Chondrocyte (in vitro differentiated cells): ENCODE results near the gene PPP6R2. TPM values are rescaled to one million over a fixed set of nuclear protein-coding genes. Genes with fewer than 3 reads are reported as not detected.

ENCODE experiments used
- DNase-seq: peaks from one replicate; pipeline ENCODE4 v3.0.0; 2021; ENCODE audit warnings: mixed read lengths, low spot score
- H3K27ac Mint-ChIP-seq: one replicate; pipeline ENCODE4 v1.8.0; 2021; ENCODE audit warnings: mild to moderate bottlenecking, moderate library complexity, mixed read lengths; ENCODE audit not compliant: unreplicated experiment
- H3K27me3 Mint-ChIP-seq: 2 replicates; pipeline ENCODE4 v1.8.0; 2021; ENCODE audit warnings: low read depth, mixed read lengths
- H3K36me3 Mint-ChIP-seq: 2 replicates; pipeline ENCODE4 v1.8.0; 2021; ENCODE audit warnings: low read depth, mixed read lengths
- H3K4me1 Mint-ChIP-seq: 2 replicates; pipeline ENCODE4 v1.8.0; 2021; ENCODE audit warnings: low read depth, mild to moderate bottlenecking, mixed read lengths
- H3K4me3 Mint-ChIP-seq: one replicate; pipeline ENCODE4 v1.8.0; 2021; ENCODE audit warnings: mild to moderate bottlenecking, moderate library complexity, mixed read lengths; ENCODE audit not compliant: unreplicated experiment
- H3K9me3 Mint-ChIP-seq: 2 replicates; pipeline ENCODE4 v1.8.0; 2021; ENCODE audit warnings: low read depth, mixed read lengths
- CTCF ChIP-seq: fragments of 200-600 bp; sonication (generic); IDR thresholded peaks from 2 replicates; pipeline ENCODE4 v1.5.0; 2021; ENCODE audit warnings: antibody characterized with exemption, mild to moderate bottlenecking, moderate library complexity
- total RNA-seq: library from RNA; stranded (reverse); gene quantifications from 3 replicates; pipeline ENCODE4 v1.2.1, GENCODE V29; 2021

Gene PPP6R2
- total RNA-seq, 1 donor from 2014 or later = 47.1 TPM

- H3K9me3 Mint-ChIP-seq = no peaks in the 10 kb centered on the region
- no peaks in the 10 kb centered on the region for H3K4me1 Mint-ChIP-seq
- H3K4me3 Mint-ChIP-seq = no peak overlapping the region
- peaks cover 24% of the 10 kb centered on the region for H3K36me3 Mint-ChIP-seq
- no peaks in the 10 kb centered on the region for H3K27me3 Mint-ChIP-seq
- H3K27ac Mint-ChIP-seq = no peak overlapping the region
- DNase-seq = no peak
- TF ChIP-seq CTCF = peak; percentile 53
Measured at GRCh38 chr22:50456466-50457234, 113.5 kb downstream of the PPP6R2 start.

DNA sequence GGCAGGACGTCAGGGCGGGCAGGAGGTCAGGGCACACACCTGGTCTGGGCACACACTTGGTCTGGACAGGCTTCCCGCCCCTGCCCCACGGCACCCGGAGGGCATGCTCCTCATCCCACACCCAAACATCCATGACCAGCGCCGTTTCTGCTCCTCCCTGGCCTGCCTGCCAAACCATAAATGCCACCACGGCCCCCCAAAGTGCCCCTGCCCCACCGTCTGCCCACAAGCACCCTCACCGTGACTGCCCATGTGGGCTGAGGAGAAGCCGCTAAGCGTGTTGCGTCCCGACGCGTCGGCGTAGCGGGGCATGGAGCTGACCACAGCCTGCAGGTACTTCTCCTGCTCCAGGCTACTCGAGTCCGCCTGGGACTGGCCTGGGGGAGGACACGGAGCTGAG, 115.9 kb downstream of the PPP6R2 start:
- no peak for DNase-seq
- H3K27ac Mint-ChIP-seq = no peak overlapping the region
- no peak for TF ChIP-seq CTCF
- H3K4me3 Mint-ChIP-seq = no peak overlapping the region
- no peaks in the 10 kb centered on the region for H3K27me3 Mint-ChIP-seq
- H3K9me3 Mint-ChIP-seq = no peaks in the 10 kb centered on the region
- H3K4me1 Mint-ChIP-seq = no peaks in the 10 kb centered on the region
- H3K36me3 Mint-ChIP-seq = peaks cover 26% of the 10 kb centered on the region

- H3K9me3 Mint-ChIP-seq = no peaks in the 10 kb centered on the region
- peaks cover 28% of the 10 kb centered on the region for H3K36me3 Mint-ChIP-seq
- H3K27ac Mint-ChIP-seq = no peak overlapping the region
- H3K4me1 Mint-ChIP-seq = no peaks in the 10 kb centered on the region
- no peak overlapping the region for H3K4me3 Mint-ChIP-seq
- no peak for DNase-seq
- no peaks in the 10 kb centered on the region for H3K27me3 Mint-ChIP-seq
- TF ChIP-seq CTCF = peak; percentile 16
Measured at GRCh38 chr22:50459496-50460140, 116.5 kb downstream of the PPP6R2 start.

DNA sequence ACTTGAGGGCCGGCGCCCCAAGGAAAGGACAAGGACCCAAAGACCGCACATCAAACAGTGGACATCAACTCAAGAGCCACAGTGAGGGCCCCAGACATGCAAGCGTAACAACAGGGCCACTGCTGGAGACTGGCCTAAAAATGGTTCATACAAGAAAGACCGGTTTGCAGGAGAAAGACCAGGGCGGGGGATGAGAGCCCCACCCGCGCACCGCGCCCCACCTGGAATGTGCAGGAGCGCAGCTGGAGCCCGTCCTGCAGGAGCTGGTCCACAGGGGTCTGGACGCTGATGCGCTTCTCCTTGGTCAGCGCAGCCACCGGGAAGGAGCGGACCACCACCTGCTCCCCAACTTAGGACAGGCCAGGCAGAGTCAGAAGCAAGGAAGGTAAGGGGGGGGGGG, 117.8 kb downstream of the PPP6R2 start:
- H3K27ac Mint-ChIP-seq = no peak overlapping the region
- H3K27me3 Mint-ChIP-seq = no peaks in the 10 kb centered on the region
- no peak overlapping the region for H3K4me3 Mint-ChIP-seq

More for the DNA sequence above, 117.8 kb downstream of the PPP6R2 start:
- H3K36me3 Mint-ChIP-seq = peaks cover 24% of the 10 kb centered on the region
- no peaks in the 10 kb centered on the region for H3K4me1 Mint-ChIP-seq
- no peak for DNase-seq
- no peaks in the 10 kb centered on the region for H3K9me3 Mint-ChIP-seq
- TF ChIP-seq CTCF = no peak
